GM15510 (cell line): ENCODE results near the gene FA2H.

Experiments
- POLR2A ChIP-seq: IDR thresholded peaks from 3 replicates; pipeline ENCODE4 v1.6.1; 2011; ENCODE audit warnings: borderline replicate concordance; ENCODE audit not compliant: insufficient read length; ENCODE audit errors: extremely low read depth

FA2H gene

GRCh38 chr16:74717367-74717766 lies 57.3 kb downstream of the FA2H start:
- TF ChIP-seq POLR2A: no peak

- TF ChIP-seq POLR2A: no peak
Measured at GRCh38 chr16:74716355-74716754, 58.3 kb downstream of the FA2H start.

GRCh38 chr16:74713876-74714275 lies 60.7 kb downstream of the FA2H start:
- no peak for TF ChIP-seq POLR2A

GRCh38 chr16:74713325-74713724 lies 61.3 kb downstream of the FA2H start:
- TF ChIP-seq POLR2A: no peak

GRCh38 chr16:74711938-74712337 lies 62.7 kb downstream of the FA2H start:
- TF ChIP-seq POLR2A: no peak

GRCh38 chr16:74710401-74710800 lies 64.2 kb downstream of the FA2H start:
- TF ChIP-seq POLR2A: no peak

- TF ChIP-seq POLR2A: no peak
Measured at GRCh38 chr16:74709441-74709877, 65.2 kb downstream of the FA2H start.

GRCh38 chr16:74700438-74701225 lies 74.0 kb downstream of the FA2H start, which contains the start of gene MLKL:
TSS of gene MLKL (minus strand) at chr16:74700862. CDS start at chr16:74695757, 5,105 bp downstream.
- TF ChIP-seq POLR2A: peak; percentile 58

- TF ChIP-seq POLR2A: no peak
Measured at GRCh38 chr16:74700116-74700437, 74.5 kb downstream of the FA2H start.

GRCh38 chr16:74699666-74700065 lies 75.0 kb downstream of the FA2H start:
- no peak for TF ChIP-seq POLR2A

GRCh38 chr16:74698222-74698621 lies 76.4 kb downstream of the FA2H start:
- no peak for TF ChIP-seq POLR2A

GRCh38 chr16:74695450-74696422 lies 78.9 kb downstream of the FA2H start:
- peak; percentile 37 for TF ChIP-seq POLR2A

GRCh38 chr16:74691093-74691855 lies 83.3 kb downstream of the FA2H start:
- no peak for TF ChIP-seq POLR2A

GRCh38 chr16:74682556-74682955 lies 92.1 kb downstream of the FA2H start:
- TF ChIP-seq POLR2A: no peak

- TF ChIP-seq POLR2A: no peak
Measured at GRCh38 chr16:74680681-74681080, 93.9 kb downstream of the FA2H start.
